Prostate gland (tissue), 2 donors: ENCODE data around the gene POMGNT1. TPM values are rescaled to one million over a fixed set of nuclear protein-coding genes. Genes with fewer than 3 reads are reported as not detected.

Experiments used
- DNase-seq: peaks from one replicate; pipeline ENCODE4 v3.0.0-alpha.2; 2019; ENCODE audit warnings: low spot score
- H3K27ac ChIP-seq, 2 donors: fragments of 200-600 bp; sonication (generic); 2 replicates each; pipeline ENCODE4 v1.5.1; 2017 to 2019
- H3K27me3 ChIP-seq: fragments of 200-600 bp; sonication (generic); replicated peaks from 2 replicates; pipeline ENCODE4 v1.5.1; 2019; ENCODE audit not compliant: insufficient read depth
- H3K36me3 ChIP-seq, 2 donors: fragments of 200-600 bp; sonication (generic); 1 replicate in 1 of 2; 2 replicates in 1 of 2; pipeline versions ENCODE4 v1.5.1 to v1.8.1; 2017 to 2019
- H3K4me1 ChIP-seq: fragments of 200-600 bp; sonication (generic); replicated peaks from 2 replicates; pipeline ENCODE4 v1.5.1; 2019
- H3K4me3 ChIP-seq, 2 donors: fragments of 200-600 bp; sonication (generic); 2 replicates each; pipeline ENCODE4 v1.5.1; 2017 to 2019
- H3K9me3 ChIP-seq: fragments of 200-600 bp; sonication (generic); 2 replicates; pipeline ENCODE4 v1.5.1; 2017
- CTCF ChIP-seq, 4 experiments: fragments of 200-600 bp in 2 of 4; fragments of 450-650 bp in 2 of 4; sonication (generic) in 2 of 4; IDR thresholded peaks; 1 replicate in 3 of 4; 2 replicates in 1 of 4; pipeline ENCODE4 v1.5.1; 2016 to 2019; ENCODE audit warnings: antibody characterized with exemption in 4 of 4, mild to moderate bottlenecking in 2 of 4, moderate library complexity in 2 of 4
- POLR2A ChIP-seq: fragments of 450-650 bp; IDR thresholded peaks from one replicate; pipeline ENCODE4 v1.6.1; 2016; ENCODE audit warnings: antibody characterized with exemption, mild to moderate bottlenecking
- POLR2AphosphoS5 ChIP-seq: sonication (generic); formaldehyde crosslinking; IDR thresholded peaks from one replicate; pipeline ENCODE4 v1.6.1; 2017; ENCODE audit warnings: antibody characterized with exemption
- WGBS: methylation state at CpG from one replicate; pipeline ENCODE4 v1.1.5; 2018; 5-methylcytosine and 5-hydroxymethylcytosine counted together
- intact Hi-C: fragments of 100-400 bp; cut with DNase I; formaldehyde crosslinking; loops from one replicate; pipeline ENCODE4 v1.14.2; 2022
- total RNA-seq, 2 donors: library from RNA; depleted of rRNA; stranded (reverse); fragments of >200 nt; gene quantifications; one replicate each; pipeline ENCODE4 v1.1.0, GENCODE V29; 2016

The POMGNT1 gene
- total RNA-seq, 2 donors from 2014 or later = 106 to 120 TPM

GRCh38 chr1:46219551-46220520 lies 21.6 kb upstream of the POMGNT1 start:
- H3K36me3 ChIP-seq = no peaks in the 10 kb centered on the region
- no peaks in the 10 kb centered on the region for H3K9me3 ChIP-seq
- TF ChIP-seq POLR2A (no peak), CTCF (IDR thresholded peaks at IDR 0.05) (no peak), POLR2AphosphoS5 (no peak)
- H3K4me3 ChIP-seq = no peak overlapping the region
- H3K27me3 ChIP-seq = no peaks in the 10 kb centered on the region
- no peaks in the 10 kb centered on the region for H3K4me1 ChIP-seq
- intact Hi-C loops = loop anchor here (5.0 kb wide), 1 partner anchor 183 kb away; no protein-coding TSS in a partner anchor
- peak overlapping the region; percentile 22 to 60 for H3K27ac ChIP-seq
- WGBS = 80% methylated on average over 18 of the region's 18 CpGs
- no peak for DNase-seq

GRCh38 chr1:46218443-46218842 lies 20.2 kb upstream of the POMGNT1 start:
- peak; percentile 81 for DNase-seq
- Histone ChIP-seq H3K4me3 (no peak overlapping the region), H3K9me3 (no peaks in the 10 kb centered on the region), H3K36me3 (no peaks in the 10 kb centered on the region), H3K27ac (peak overlapping the region; percentile 59 to 60), H3K27me3 (no peaks in the 10 kb centered on the region), H3K4me1 (no peaks in the 10 kb centered on the region)
- intact Hi-C loops = no loop called here
- no peak for TF ChIP-seq POLR2A
- peak; percentile 84 for TF ChIP-seq POLR2AphosphoS5
- TF ChIP-seq CTCF (IDR thresholded peaks at IDR 0.05) = no peak
- 57% methylated on average over 8 of the region's 8 CpGs for WGBS

GRCh38 chr1:46215504-46215903 lies 17.3 kb upstream of the POMGNT1 start:
- Histone ChIP-seq H3K4me1 (no peaks in the 10 kb centered on the region), H3K9me3 (no peaks in the 10 kb centered on the region), H3K4me3 (no peak overlapping the region), H3K36me3 (no peaks in the 10 kb centered on the region), H3K27me3 (no peaks in the 10 kb centered on the region), H3K27ac (no peak overlapping the region)
- intact Hi-C loops = no loop called here
- DNase-seq = no peak
- no peak for TF ChIP-seq CTCF (IDR thresholded peaks at IDR 0.05)
- TF ChIP-seq POLR2AphosphoS5 = no peak
- TF ChIP-seq POLR2A = no peak

GRCh38 chr1:46211051-46211450 lies 12.8 kb upstream of the POMGNT1 start:
- intact Hi-C loops = no loop called here
- 39% methylated on average over 2 of the region's 2 CpGs for WGBS
- no peaks in the 10 kb centered on the region for H3K9me3 ChIP-seq
- H3K4me3 ChIP-seq = no peak overlapping the region
- H3K36me3 ChIP-seq = no peaks in the 10 kb centered on the region
- H3K27ac ChIP-seq = no peak overlapping the region
- no peak for TF ChIP-seq POLR2AphosphoS5
- no peak for TF ChIP-seq POLR2A
- TF ChIP-seq CTCF (IDR thresholded peaks at IDR 0.05) = no peak
- no peaks in the 10 kb centered on the region for H3K4me1 ChIP-seq
- DNase-seq = no peak
- H3K27me3 ChIP-seq = no peaks in the 10 kb centered on the region

GRCh38 chr1:46210561-46210960 lies 12.3 kb upstream of the POMGNT1 start:
- H3K27me3 ChIP-seq = no peaks in the 10 kb centered on the region
- H3K4me3 ChIP-seq = no peak overlapping the region
- TF ChIP-seq POLR2AphosphoS5 (no peak), CTCF (IDR thresholded peaks at IDR 0.05) (no peak), POLR2A (no peak)
- no peaks in the 10 kb centered on the region for H3K36me3 ChIP-seq
- no peaks in the 10 kb centered on the region for H3K9me3 ChIP-seq
- H3K27ac ChIP-seq = no peak overlapping the region
- intact Hi-C loops = no loop called here
- no peak for DNase-seq
- 96% methylated on average over 3 of the region's 3 CpGs for WGBS
- H3K4me1 ChIP-seq = no peaks in the 10 kb centered on the region
